OCI-LY1 (cell line): Measurements from ENCODE around the gene AQP7.

Experiments
- H2AFZ ChIP-seq: fragments of 200-600 bp; sonication (generic), shearing (Covaris generic); 2 replicates; pipeline ENCODE4 v1.6.0; 2014; ENCODE audit warnings: antibody characterized with exemption, mild to moderate bottlenecking, low read length
- H3F3A ChIP-seq: fragments of 200-600 bp; sonication (generic), shearing (Covaris generic); 2 replicates; pipeline ENCODE4 v1.6.0; 2014; ENCODE audit warnings: mild to moderate bottlenecking, antibody characterized with exemption, low read length, moderate library complexity; ENCODE audit not compliant: insufficient read depth
- H3K27ac ChIP-seq: fragments of 200-600 bp; sonication (generic); 2 replicates; pipeline ENCODE4 v1.5.1; 2014; ENCODE audit warnings: low read length, mixed run types, mild to moderate bottlenecking, low read depth; ENCODE audit not compliant: poor library complexity, severe bottlenecking
- H3K27me3 ChIP-seq: fragments of 200-600 bp; sonication (generic); 2 replicates; pipeline ENCODE4 v1.6.0; 2014; ENCODE audit warnings: antibody characterized with exemption, mild to moderate bottlenecking, low read length, moderate library complexity; ENCODE audit not compliant: insufficient read depth
- H3K36me3 ChIP-seq: fragments of 200-600 bp; sonication (generic); 2 replicates; pipeline ENCODE4 v1.6.1; 2014; ENCODE audit warnings: mild to moderate bottlenecking, antibody characterized with exemption, low read length, moderate library complexity, mixed read lengths; ENCODE audit not compliant: insufficient read depth
- H3K4me1 ChIP-seq: fragments of 200-600 bp; sonication (generic); 2 replicates; pipeline ENCODE4 v1.5.1; 2014; ENCODE audit warnings: mild to moderate bottlenecking, low read length, moderate library complexity; ENCODE audit not compliant: insufficient read depth, severe bottlenecking
- H3K4me2 ChIP-seq: fragments of 200-600 bp; sonication (generic), shearing (Covaris generic); 2 replicates; pipeline ENCODE4 v1.6.1; 2014; ENCODE audit warnings: low read length
- H3K4me3 ChIP-seq: fragments of 200-600 bp; sonication (generic); 2 replicates; pipeline ENCODE4 v1.5.1; 2014; ENCODE audit warnings: low read length, low read depth, mild to moderate bottlenecking, mixed read lengths; ENCODE audit not compliant: poor library complexity, severe bottlenecking
- H3K79me2 ChIP-seq: fragments of 200-600 bp; shearing (Covaris generic); 2 replicates; pipeline ENCODE4 v1.6.1; 2016; ENCODE audit warnings: mixed run types, low read length, mixed read lengths; ENCODE audit not compliant: insufficient read depth
- H3K9ac ChIP-seq: fragments of 200-600 bp; sonication (generic), shearing (Covaris generic); 2 replicates; pipeline ENCODE4 v1.6.1; 2014; ENCODE audit warnings: mild to moderate bottlenecking, low read length, mixed read lengths
- H3K9me2 ChIP-seq: fragments of 200-600 bp; sonication (generic), shearing (Covaris generic); 2 replicates; pipeline ENCODE4 v1.6.1; 2014; ENCODE audit warnings: low read depth, mild to moderate bottlenecking, low read length, mixed read lengths
- H3K9me3 ChIP-seq: fragments of 200-600 bp; shearing (Covaris generic); 2 replicates; pipeline ENCODE4 v1.6.1; 2014; ENCODE audit warnings: low read length, mixed read lengths
- H4K20me1 ChIP-seq: fragments of 200-600 bp; sonication (generic), shearing (Covaris generic); 2 replicates; pipeline ENCODE4 v1.6.0; 2016; ENCODE audit warnings: mild to moderate bottlenecking, low read length; ENCODE audit not compliant: insufficient read depth
- CTCF ChIP-seq: fragments of 200-600 bp; sonication (generic), shearing (Covaris generic); IDR thresholded peaks from 2 replicates; pipeline ENCODE4 v1.5.1; 2017; ENCODE audit warnings: mild to moderate bottlenecking, antibody characterized with exemption, low read length, moderate library complexity, mixed read lengths
- EZH2 ChIP-seq: fragments of 200-600 bp; sonication (generic), shearing (Covaris generic); IDR thresholded peaks from 2 replicates; pipeline ENCODE4 v1.8.0; 2017; ENCODE audit warnings: borderline replicate concordance, mixed run types, mild to moderate bottlenecking, antibody characterized with exemption, low read length, moderate library complexity, mixed read lengths

Gene AQP7

GRCh38 chr9:33340186-33340585 is 62.2 kb downstream of the AQP7 start:
- Histone ChIP-seq H3K9me3 (peaks cover 13% of the 10 kb centered on the region), H3F3A (no peaks in the 10 kb centered on the region), H3K27me3 (no peaks in the 10 kb centered on the region), H3K79me2 (no peaks in the 10 kb centered on the region), H3K4me3 (no peak overlapping the region), H2AFZ (no peak overlapping the region), H3K4me2 (no peak overlapping the region), H3K9me2 (no peaks in the 10 kb centered on the region), H3K9ac (no peak overlapping the region), H4K20me1 (no peaks in the 10 kb centered on the region), H3K27ac (no peak overlapping the region), H3K4me1 (no peaks in the 10 kb centered on the region), H3K36me3 (peaks cover 94% of the 10 kb centered on the region)
- TF ChIP-seq CTCF, result no peak
- TF ChIP-seq EZH2, result no peak
